ENCODE data around the gene CCDC197.

The CCDC197 gene

GRCh38 chr14:94001501-94002396, 4.6 kb downstream of the CCDC197 start:
- peak; percentile 72 for DNase-seq

- DNase-seq: no peak
These were observed 6.3 kb downstream of the CCDC197 start for GRCh38 chr14:94003397-94003796.

DNA sequence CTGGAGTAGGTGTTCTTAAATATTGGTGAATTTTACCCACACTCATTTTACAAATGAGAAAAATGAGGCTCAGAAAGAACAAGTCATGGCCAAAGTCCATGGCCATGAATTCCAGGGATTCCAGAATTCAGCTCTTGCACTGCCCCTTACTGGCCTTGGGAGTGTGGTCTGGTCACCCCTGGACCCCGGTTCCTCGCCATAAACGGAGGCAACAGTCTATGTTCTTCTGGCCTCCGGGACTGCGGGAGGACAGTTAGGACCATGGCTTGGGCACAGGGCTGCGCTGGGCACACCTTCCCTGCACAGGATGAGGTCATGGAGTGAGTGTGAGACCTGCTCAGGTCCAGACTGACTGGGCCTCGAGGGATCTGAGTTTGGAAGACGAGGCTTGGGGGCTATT, 6.9 kb downstream of the CCDC197 start:
- DNase-seq: no peak

- DNase-seq: no peak
These were observed 8.4 kb downstream of the CCDC197 start for GRCh38 chr14:94005324-94006073.

DNA sequence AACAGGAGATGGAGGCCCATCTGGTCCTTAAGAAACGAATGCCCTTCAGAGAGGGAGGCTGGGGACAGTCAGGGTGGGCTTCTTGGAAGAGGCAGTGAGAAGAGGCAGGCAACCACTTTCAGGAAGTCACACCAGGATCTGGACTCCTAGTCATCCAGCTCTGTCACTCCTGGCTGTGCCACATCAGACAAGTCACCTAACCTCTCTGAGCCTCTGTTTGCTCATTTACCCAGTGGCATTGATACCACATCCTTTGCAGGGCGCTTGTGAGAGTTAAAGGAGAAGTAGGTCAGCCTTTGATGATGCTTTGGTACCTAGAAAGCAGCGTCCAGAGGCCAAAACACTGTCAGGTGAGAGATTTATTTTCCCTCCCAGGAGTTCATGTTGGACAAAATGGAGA, 11.1 kb downstream of the CCDC197 start:
- no peak for DNase-seq

GRCh38 chr14:94009767-94010166, 12.7 kb downstream of the CCDC197 start:
- DNase-seq: no peak

DNA sequence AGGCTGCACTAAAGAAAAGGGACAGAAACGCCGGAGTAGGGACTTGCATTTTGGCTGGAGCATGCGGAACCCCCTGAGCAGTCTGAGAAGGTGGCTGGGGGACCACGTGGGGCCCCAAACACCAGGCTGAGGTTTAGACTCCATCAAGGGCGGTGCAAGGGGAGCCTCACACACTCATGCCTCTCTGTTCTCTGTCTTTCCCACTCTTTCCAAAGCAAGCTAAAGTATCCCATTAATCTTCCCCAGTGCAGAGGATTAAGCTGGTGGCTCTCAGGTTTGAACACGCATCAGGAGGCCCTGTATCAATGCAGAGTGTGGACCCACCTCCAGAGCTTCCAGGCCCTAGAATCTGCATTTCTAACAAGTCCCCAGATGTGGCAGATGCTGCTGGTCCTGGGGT, 13.5 kb downstream of the CCDC197 start:
- no peak for DNase-seq

- no peak for DNase-seq
These were observed 14.7 kb downstream of the CCDC197 start for GRCh38 chr14:94011795-94012194.

GRCh38 chr14:94014382-94014781, 17.3 kb downstream of the CCDC197 start:
- DNase-seq: no peak

DNA sequence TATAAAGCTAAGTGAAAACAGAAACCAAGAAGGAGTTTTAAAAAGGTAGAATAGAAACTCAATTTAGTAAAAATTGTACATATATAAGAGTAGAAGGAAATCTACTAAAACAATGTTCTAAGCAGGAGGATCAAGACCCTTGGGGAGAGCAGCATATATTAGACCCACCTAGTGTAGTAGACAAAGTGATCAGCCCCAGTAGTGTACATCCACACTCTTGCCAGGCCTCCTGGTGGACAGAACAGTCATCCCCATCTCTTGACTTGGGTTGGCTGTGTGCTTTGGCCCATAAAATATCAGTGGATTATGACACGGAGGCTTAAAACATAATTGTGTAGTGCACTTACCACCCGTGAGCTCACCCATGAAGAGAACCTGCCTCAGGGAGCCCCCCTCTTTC, 18.1 kb downstream of the CCDC197 start:
- DNase-seq: no peak

DNA sequence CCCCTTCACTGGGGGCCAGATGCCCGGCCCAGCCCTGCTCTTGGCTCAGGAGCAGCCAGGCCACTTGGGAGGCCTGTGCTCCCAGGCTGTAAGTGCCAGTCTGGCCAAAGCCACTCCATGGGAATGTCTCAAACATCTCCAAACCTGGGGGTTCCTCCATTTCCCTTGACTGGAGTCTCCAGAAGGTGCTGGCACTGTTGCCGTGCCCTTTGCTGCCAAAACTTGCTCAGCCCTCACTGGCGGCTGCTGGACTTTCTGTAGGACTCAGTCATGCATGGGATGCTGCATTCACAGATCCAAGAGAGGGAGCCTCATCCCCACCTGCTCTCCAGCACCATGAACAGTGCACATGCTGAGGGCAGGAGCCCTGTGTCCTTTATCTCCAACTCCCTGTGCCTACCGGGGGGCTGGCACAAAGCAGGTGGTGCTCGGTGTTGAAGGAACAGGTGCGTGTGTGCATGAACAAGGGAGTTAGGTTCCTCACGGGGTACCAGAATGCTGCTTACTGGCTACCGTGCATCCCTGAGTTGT, 19.4 kb downstream of the CCDC197 start:
- no peak for DNase-seq

DNA sequence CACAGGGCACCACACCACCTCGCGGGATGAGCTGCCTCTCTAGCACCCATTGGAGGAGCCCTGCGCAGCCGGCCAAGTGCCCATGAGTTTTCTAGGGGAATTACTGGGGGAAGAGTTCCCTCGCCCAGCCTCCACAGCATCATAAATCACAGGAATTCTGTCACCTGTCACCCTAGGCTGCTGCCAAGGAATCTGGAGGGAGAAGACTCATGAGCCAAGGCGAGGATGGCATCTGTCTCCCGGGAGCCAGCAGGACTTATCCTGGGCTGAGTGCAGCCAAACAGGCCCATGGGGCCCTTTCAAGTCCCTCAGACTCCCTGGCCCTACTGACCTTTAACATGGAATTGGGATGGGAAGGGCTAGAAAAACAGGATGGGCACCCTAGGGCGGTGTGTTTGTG, 21.2 kb downstream of the CCDC197 start:
- DNase-seq: no peak

GRCh38 chr14:94019329-94019728, 22.2 kb downstream of the CCDC197 start:
- no peak for DNase-seq

DNA sequence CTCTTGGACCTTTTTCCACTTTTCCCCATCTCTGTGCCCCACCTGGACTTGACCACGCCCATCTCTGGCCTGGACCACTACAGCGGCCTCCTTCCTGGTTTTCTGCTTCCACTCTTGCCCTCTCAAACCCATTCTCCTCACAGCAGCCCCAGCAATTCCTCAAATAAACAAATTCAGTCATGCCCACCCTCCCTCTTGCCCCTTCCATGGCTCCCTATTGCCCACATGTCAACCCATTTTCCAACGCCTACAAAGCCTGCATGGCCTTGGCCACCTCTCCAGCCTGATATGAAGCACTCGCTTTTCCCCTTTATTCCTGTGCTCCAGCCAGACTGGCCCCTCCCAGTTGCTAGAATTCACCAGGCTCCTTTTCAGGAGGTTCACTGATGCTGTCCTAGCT, 23.2 kb downstream of the CCDC197 start:
- DNase-seq: no peak

DNA sequence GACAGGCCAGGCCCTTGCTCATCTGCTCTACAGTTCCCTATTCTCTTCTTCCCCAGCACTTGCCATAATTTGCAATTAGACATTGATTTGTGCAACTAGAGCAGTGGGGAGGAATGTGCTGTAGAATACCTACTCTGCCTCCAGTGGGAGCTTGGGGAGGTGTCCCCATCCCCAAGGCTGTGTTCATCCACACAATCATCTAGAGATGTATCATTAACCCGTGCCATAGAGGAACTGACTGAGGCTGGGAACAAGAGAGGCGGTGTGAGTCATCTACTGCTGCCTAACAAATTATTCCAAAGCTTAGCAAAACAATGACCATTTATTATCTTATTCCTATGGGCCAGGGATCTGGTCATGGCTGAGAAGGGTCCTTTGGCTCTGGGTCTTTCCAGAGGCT, 23.9 kb downstream of the CCDC197 start:
- DNase-seq: no peak

DNA sequence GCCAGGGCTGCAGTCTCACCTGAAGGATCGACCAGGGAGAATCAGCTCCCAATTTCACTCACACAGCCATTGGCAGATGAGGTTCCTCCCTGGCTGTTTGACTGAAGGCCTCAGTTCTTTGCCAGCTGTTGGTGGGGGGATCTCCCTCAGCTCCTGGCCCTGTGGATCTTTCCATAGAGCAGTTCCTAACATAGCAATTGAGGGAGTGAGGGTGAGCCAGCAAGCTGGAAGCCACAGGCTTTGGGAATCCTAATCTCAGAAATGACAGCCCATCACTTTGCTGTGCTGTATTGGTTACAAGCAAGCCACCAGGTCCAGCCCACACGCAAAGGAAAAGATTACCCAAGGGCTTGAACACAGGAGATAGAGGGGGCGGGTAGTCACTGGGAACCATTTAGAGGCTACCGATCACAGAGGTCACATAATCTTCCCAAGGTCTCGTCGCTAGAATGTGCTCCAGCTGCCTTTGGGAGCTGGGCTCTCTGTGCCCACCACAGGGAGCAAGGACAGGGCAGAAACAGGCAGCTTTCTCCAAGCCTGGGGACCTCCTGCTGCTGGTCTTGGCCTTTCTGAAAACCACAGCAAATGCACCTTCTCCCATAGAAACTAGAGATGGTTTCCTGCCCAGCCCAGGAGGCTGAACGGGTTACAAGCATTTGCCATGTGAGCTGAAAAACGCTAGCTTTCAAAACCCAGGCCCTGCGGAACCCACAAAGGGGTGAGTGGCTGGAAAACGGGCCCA, 24.5 kb downstream of the CCDC197 start:
- DNase-seq: peak; percentile 44

DNA sequence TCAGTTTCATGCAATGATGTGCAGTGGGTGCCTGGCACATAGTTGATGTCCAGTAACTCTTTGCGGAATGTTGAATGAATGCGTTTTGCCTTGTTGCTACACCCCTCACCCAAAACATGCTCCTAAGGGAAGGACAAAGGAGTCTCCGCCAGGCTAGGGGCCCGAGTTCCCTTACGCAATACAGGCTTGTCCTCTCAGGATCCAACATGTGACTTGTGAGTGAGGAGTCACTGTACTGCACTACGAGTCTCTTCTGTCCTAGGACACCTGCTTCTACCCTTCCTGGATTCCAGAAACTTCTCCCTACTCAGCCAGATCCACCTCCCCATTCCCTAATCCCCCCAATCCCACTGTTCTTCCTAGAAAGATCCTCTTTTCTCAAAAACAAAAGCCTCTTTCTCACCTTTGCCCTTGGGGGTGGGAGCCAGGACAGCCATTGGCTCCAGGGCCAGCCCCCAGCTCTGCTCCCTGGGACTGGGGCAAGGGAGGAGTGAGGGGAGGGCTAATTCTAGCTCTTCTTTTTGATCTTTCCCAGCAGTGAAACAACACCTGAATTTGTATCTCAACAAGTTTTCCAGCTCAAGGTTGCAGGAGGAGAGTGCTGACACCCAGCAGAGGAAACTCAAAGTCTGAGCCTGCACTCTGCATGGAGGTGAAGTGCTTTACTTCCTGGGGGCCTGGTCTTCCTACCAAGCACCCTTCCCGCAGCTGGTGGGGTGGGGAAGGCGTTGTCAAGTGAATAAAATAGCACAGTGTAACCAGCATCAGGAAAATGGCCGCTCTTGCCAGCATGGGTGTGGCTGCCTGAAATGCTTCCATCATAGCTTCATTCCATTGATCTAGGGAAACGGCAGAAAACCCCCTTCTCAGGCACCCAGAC, 25.7 kb downstream of the CCDC197 start:
- DNase-seq: no peak

DNA sequence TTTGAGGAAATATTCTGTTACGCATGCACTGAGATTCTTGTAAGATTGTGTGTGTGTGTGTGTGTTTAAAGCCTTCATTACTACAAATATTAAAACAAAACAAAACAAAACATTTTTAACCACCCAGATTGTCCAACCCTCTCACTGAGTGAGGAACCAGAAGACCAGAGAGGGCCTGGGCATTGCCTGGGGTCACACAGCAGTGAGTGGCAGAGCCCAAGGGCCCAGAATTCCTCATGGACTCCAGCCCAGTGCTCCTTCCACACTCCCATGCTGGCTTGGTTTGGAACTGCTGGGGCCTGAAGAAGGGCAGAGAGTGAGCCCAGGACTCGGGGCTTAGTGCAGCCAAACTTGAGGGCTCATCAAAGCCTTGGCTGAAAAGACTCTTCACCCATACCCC, 27.4 kb downstream of the CCDC197 start:
- DNase-seq: no peak

DNA sequence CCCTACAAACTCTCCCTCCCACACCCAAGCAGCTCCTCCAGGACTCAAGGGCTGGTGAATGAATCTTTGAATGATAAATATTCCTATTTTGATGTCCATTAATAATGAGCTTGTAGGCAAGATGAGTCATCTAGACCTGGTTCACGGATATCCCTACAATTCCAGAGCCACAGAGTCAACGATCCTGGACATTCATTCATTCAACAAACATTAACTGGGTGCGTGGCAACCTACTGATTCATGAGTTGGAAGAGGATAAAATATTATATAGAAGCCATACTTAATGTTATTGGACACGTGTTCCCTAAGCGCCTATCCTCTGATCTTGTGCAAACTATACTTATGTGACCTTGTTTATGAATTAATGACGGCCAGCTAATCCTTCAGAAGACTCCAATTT, 28.6 kb downstream of the CCDC197 start:
- DNase-seq: no peak

- peak; percentile 99 for DNase-seq
These were observed 29.2 kb downstream of the CCDC197 start, which contains the start of gene OTUB2 for GRCh38 chr14:94026173-94026888. OTUB2 (plus strand) TSS chr14:94026340; CDS start chr14:94026538, 198 bp downstream.

GRCh38 chr14:94026889-94027469, 29.9 kb downstream of the CCDC197 start:
- DNase-seq: no peak

Measured in femur (tissue), 1 donor.